ENCODE data around the gene LIME1.

- TF ChIP-seq CTCF (IDR thresholded peaks at IDR 0.05) (no peak), NR3C1 (IDR thresholded peaks at IDR 0.05) (no peak), POLR2A (IDR thresholded peaks at IDR 0.05; ENCODE audit: low read length) (no peak), MYC (IDR thresholded peaks at IDR 0.05; ENCODE audit: borderline replicate concordance, low read length) (no peak), JUNB (IDR thresholded peaks at IDR 0.05) (no peak), CEBPB (IDR thresholded peaks at IDR 0.05) (no peak), CHD2 (IDR thresholded peaks at IDR 0.05; ENCODE audit: low read length, partially characterized antibody) (no peak), PHF8 (IDR thresholded peaks at IDR 0.05; ENCODE audit: borderline replicate concordance, low read depth) (no peak)
Observed at GRCh38 chr20:63771046-63771707, 34.7 kb downstream of the LIME1 start.
